ENCODE measurements around the gene NCAM1. TPM values are rescaled to one million over a fixed set of nuclear protein-coding genes. Genes with fewer than 3 reads are reported as not detected.

The NCAM1 gene
- total RNA-seq, 2 experiments from 2014 or later, result 0.34 TPM; not detected in 1

DNA sequence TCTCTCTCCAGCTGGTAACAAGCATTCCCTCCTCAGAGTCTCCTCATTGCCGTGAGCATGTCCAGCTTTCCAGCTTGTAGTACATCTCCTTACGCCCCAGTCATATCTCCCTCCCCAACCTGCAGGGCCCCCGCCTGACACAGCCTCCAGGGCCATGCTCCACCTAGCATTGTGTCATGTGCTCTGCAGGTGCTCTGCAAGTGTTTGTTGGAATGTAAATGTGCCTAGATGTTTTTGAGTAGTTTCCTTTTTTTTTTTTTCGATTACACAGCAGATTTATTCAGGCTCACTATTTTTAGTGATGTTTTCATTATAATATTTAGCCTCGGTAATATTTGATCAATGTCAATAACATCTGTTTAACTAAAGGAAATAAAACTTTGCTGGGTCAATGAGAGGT lies 82.5 kb downstream of the NCAM1 start:
- H3K4me1 ChIP-seq (ENCODE audit: insufficient read depth, low read length), result no peaks in the 10 kb centered on the region
- no peak overlapping the region for H3K27ac Mint-ChIP-seq
- no peak overlapping the region for H3K4me3 Mint-ChIP-seq
- no peak overlapping the region for H3K4me3 ChIP-seq (ENCODE audit: low read length)
- ChIA-PET CTCF (no interaction called here), POLR2A (no interaction called here)
- no peaks in the 10 kb centered on the region for H3K36me3 Mint-ChIP-seq (ENCODE audit: low read depth)
- H3K27me3 ChIP-seq (ENCODE audit: control insufficient read depth in 1 of 2, insufficient read depth in 2 of 2, low read length in 2 of 2), result peaks cover 0 to 4% of the 10 kb centered on the region in 2 experiments
- H3K27ac ChIP-seq (ENCODE audit: low read depth in 1 of 2, low read length in 2 of 2), result no peak overlapping the region
- peaks cover 20% of the 10 kb centered on the region for H3K27me3 Mint-ChIP-seq
- TF ChIP-seq, protein P1, sequence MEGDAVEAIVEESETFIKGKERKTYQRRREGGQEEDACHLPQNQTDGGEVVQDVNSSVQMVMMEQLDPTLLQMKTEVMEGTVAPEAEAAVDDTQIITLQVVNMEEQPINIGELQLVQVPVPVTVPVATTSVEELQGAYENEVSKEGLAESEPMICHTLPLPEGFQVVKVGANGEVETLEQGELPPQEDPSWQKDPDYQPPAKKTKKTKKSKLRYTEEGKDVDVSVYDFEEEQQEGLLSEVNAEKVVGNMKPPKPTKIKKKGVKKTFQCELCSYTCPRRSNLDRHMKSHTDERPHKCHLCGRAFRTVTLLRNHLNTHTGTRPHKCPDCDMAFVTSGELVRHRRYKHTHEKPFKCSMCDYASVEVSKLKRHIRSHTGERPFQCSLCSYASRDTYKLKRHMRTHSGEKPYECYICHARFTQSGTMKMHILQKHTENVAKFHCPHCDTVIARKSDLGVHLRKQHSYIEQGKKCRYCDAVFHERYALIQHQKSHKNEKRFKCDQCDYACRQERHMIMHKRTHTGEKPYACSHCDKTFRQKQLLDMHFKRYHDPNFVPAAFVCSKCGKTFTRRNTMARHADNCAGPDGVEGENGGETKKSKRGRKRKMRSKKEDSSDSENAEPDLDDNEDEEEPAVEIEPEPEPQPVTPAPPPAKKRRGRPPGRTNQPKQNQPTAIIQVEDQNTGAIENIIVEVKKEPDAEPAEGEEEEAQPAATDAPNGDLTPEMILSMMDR (IDR thresholded peaks at IDR 0.05), result no peak
- no peak for ATAC-seq (ENCODE audit: poor library complexity)
- H3K9me3 ChIP-seq (ENCODE audit: control insufficient read depth in 1 of 2, insufficient read depth in 1 of 2, low read length in 2 of 2), result peaks cover 4 to 14% of the 10 kb centered on the region in 2 experiments
- no peaks in the 10 kb centered on the region for H3K36me3 ChIP-seq (ENCODE audit: insufficient read depth, low read length)
- no peaks in the 10 kb centered on the region for H3K4me1 Mint-ChIP-seq (ENCODE audit: low read depth)
- no peak for DNase-seq
- no peaks in the 10 kb centered on the region for H3K9me3 Mint-ChIP-seq
- intact Hi-C loops (cut with DNase I, micrococcal nuclease), result no loop called here

DNA sequence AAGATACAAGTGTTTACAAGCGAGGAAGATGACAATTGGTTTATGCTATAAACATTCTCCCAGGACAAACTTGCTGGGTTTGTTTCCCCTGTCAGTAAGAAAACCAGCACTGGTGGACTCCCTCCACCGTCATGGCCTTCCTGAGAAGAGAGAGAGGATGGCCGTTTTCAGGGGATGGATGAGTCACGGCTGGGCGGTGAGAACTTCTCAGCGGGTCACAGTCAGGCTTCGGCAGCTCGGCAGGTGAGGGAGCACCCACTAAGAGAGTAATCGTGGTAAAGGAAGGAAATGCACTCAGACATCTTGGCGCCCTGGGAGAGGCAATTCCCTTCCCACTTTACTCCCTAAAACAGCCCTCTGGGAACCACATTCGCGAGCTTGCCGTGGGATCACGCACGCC lies 83.9 kb downstream of the NCAM1 start:
- intact Hi-C loops (cut with DNase I, micrococcal nuclease), result no loop called here
- no peaks in the 10 kb centered on the region for H3K9me3 Mint-ChIP-seq
- H3K4me3 Mint-ChIP-seq, result no peak overlapping the region
- H3K36me3 ChIP-seq (ENCODE audit: insufficient read depth, low read length), result no peaks in the 10 kb centered on the region
- H3K9me3 ChIP-seq (ENCODE audit: control insufficient read depth in 1 of 2, insufficient read depth in 1 of 2, low read length in 2 of 2), result peaks cover 4 to 14% of the 10 kb centered on the region in 2 experiments
- TF ChIP-seq, protein P1 (IDR thresholded peaks at IDR 0.05), result no peak
- peaks cover 20% of the 10 kb centered on the region for H3K27me3 Mint-ChIP-seq
- ATAC-seq (ENCODE audit: poor library complexity) (no peak), DNase-seq (no peak)
- H3K4me1 Mint-ChIP-seq (ENCODE audit: low read depth), result no peaks in the 10 kb centered on the region
- CTCF ChIA-PET, result no interaction called here
- H3K27ac Mint-ChIP-seq, result no peak overlapping the region
- peaks cover 0 to 4% of the 10 kb centered on the region in 2 experiments for H3K27me3 ChIP-seq (ENCODE audit: control insufficient read depth in 1 of 2, insufficient read depth in 2 of 2, low read length in 2 of 2)
- POLR2A ChIA-PET, result no interaction called here
- no peak overlapping the region for H3K27ac ChIP-seq (ENCODE audit: low read depth in 1 of 2, low read length in 2 of 2)
- no peaks in the 10 kb centered on the region for H3K4me1 ChIP-seq (ENCODE audit: insufficient read depth, low read length)
- no peaks in the 10 kb centered on the region for H3K36me3 Mint-ChIP-seq (ENCODE audit: low read depth)
- H3K4me3 ChIP-seq (ENCODE audit: low read length), result no peak overlapping the region

- Mint-ChIP-seq H3K9me3 (no peaks in the 10 kb centered on the region), H3K27ac (no peak overlapping the region), H3K4me3 (no peak overlapping the region), H3K36me3 (ENCODE audit: low read depth) (no peaks in the 10 kb centered on the region), H3K4me1 (ENCODE audit: low read depth) (no peaks in the 10 kb centered on the region), H3K27me3 (peaks cover 18% of the 10 kb centered on the region)
- Histone ChIP-seq H3K36me3 (ENCODE audit: insufficient read depth, low read length) (no peaks in the 10 kb centered on the region), H3K9me3 (ENCODE audit: control insufficient read depth in 1 of 2, insufficient read depth in 1 of 2, low read length in 2 of 2) (peaks cover 4 to 14% of the 10 kb centered on the region in 2 experiments), H3K4me1 (ENCODE audit: insufficient read depth, low read length) (no peaks in the 10 kb centered on the region), H3K27ac (ENCODE audit: low read depth in 1 of 2, low read length in 2 of 2) (no peak overlapping the region), H3K27me3 (ENCODE audit: control insufficient read depth in 1 of 2, insufficient read depth in 2 of 2, low read length in 2 of 2) (peaks cover 0 to 4% of the 10 kb centered on the region in 2 experiments), H3K4me3 (ENCODE audit: low read length) (no peak overlapping the region)
- intact Hi-C loops (cut with DNase I, micrococcal nuclease), result no loop called here
- ATAC-seq (ENCODE audit: poor library complexity), result no peak
- ChIA-PET CTCF (interaction anchor here (1.3 kb wide), 1 partner anchor 10 kb away, joined by 3 read pairs; no protein-coding TSS in a partner anchor), POLR2A (no interaction called here)
- TF ChIP-seq, protein P1 (IDR thresholded peaks at IDR 0.05), result no peak
- DNase-seq, result no peak
Measured at GRCh38 chr11:113046866-113047265, 85.6 kb downstream of the NCAM1 start.
